GM23248 (cell line): ENCODE data around the gene PTK6.

Experiments
- EZH2 ChIP-seq: fragments of 200-600 bp; sonication (generic); IDR thresholded peaks from 2 replicates; pipeline ENCODE4 v1.6.1; 2018; ENCODE audit warnings: antibody characterized with exemption, mild to moderate bottlenecking; ENCODE audit not compliant: insufficient read depth, poor library complexity, severe bottlenecking
- EZH2phosphoT487 ChIP-seq: fragments of 200-600 bp; sonication (generic); IDR thresholded peaks from 2 replicates; pipeline ENCODE4 v1.6.1; 2018; ENCODE audit warnings: antibody characterized with exemption, moderate library complexity, mild to moderate bottlenecking, low read depth; ENCODE audit not compliant: insufficient read depth

DNA sequence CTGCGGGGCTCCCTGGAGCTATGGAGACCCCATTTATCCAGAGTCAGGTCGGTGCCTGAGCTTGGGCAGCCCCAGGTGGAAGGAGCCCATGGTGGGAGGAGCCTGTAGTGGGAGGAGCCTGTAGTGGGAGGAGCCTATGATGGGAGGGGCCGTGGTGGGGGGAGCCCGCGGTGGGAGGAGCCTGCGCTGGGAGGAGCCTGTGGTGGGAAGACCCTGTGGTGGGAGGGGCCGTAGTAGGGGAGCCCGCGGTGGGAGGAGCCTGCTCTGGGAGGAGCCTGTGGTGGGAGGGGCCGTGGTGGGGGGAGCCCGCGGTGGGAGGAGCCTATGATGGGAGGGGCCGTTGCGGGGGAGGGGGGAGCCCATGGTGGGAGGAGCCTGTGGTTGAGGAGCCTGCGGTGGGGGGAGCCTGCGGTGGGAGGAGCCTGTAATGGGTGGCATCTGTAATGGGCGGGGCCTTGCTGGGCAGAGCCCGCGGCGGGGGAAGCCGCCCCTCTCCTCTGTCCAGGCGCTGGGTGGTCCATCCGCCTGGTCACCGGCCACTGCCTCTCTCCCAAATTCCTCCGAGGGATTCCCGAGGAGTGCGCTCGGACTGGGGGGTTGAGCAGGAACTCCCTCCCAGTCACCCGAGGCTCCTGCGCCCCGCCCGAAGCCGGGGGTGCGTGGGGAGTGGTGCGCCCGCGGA is 16.2 kb upstream of the PTK6 start:
- no peak for TF ChIP-seq EZH2
- no peak for TF ChIP-seq EZH2phosphoT487
